Stimulated activated CD4-positive, alpha-beta T cell treated with anti-CD3 and anti-CD28 coated beads, TNF-alpha, amount 100 ng/mL, for 1 hour (primary cell): ENCODE data around the gene SNTN.
"Not testable (repeated sequence)": the region's sequence is repeated elsewhere in the genome, so short reads cannot be mapped to it uniquely, and the experiment has no call there.

Source experiments
- DNase-seq, 3 donors: peaks; one replicate each; pipeline ENCODE4 v3.0.0-alpha.2; 2020; ENCODE audit warnings: low read depth in 3 of 3, low spot score in 1 of 3

The SNTN gene

GRCh38 chr3:63652066-63652725 lies at the start of gene SNTN:
Gene SNTN, plus strand, starts transcription at chr3:63652675. Its CDS starts 13 bp downstream, at chr3:63652688.
- no peak for DNase-seq

GRCh38 chr3:63607716-63608115 lies 44.8 kb upstream of the SNTN start:
- no peak for DNase-seq

GRCh38 chr3:63609408-63609807 lies 43.1 kb upstream of the SNTN start:
- no peak for DNase-seq

- DNase-seq: no peak
Observed at GRCh38 chr3:63609834-63610233, 42.6 kb upstream of the SNTN start.

GRCh38 chr3:63611382-63611781 lies 41.1 kb upstream of the SNTN start:
- DNase-seq: no peak

- no peak for DNase-seq
Observed at GRCh38 chr3:63613561-63613960, 38.9 kb upstream of the SNTN start.

GRCh38 chr3:63617391-63617790 lies 35.1 kb upstream of the SNTN start:
- DNase-seq: no peak

- no peak for DNase-seq
Observed at GRCh38 chr3:63624941-63625560, 27.4 kb upstream of the SNTN start.

- DNase-seq: no peak
Observed at GRCh38 chr3:63631670-63632069, 20.8 kb upstream of the SNTN start.

GRCh38 chr3:63635186-63635585 lies 17.3 kb upstream of the SNTN start:
- DNase-seq: no peak

- DNase-seq: no peak
Observed at GRCh38 chr3:63639806-63640205, 12.7 kb upstream of the SNTN start.

GRCh38 chr3:63642488-63642887 lies 10.0 kb upstream of the SNTN start:
- DNase-seq: no peak

GRCh38 chr3:63644212-63644797 lies 8.2 kb upstream of the SNTN start:
- DNase-seq: no peak

- DNase-seq: not testable (repeated sequence)
Observed at GRCh38 chr3:63644928-63645781, 7.3 kb upstream of the SNTN start.

- no peak for DNase-seq
Observed at GRCh38 chr3:63654211-63654610, 1.7 kb downstream of the SNTN start.

- no peak for DNase-seq
Observed at GRCh38 chr3:63654931-63655330, 2.5 kb downstream of the SNTN start.

GRCh38 chr3:63655519-63655918 lies 3.0 kb downstream of the SNTN start:
- no peak for DNase-seq

- DNase-seq: no peak
Observed at GRCh38 chr3:63656786-63657185, 4.3 kb downstream of the SNTN start.

- DNase-seq: no peak
Observed at GRCh38 chr3:63661242-63661641, 8.8 kb downstream of the SNTN start.

- no peak for DNase-seq
Observed at GRCh38 chr3:63662011-63662410, 9.5 kb downstream of the SNTN start.

- no peak for DNase-seq
Observed at GRCh38 chr3:63662500-63662899, 10.0 kb downstream of the SNTN start.

GRCh38 chr3:63670544-63670943 lies 18.1 kb downstream of the SNTN start:
- no peak for DNase-seq
